Left renal cortex interstitium (tissue), 4 donors: ENCODE data around the gene DRGX. TPM values are rescaled to one million over a fixed set of nuclear protein-coding genes. Genes with fewer than 3 reads are reported as not detected.

Experiments used
- DNase-seq, 4 donors: peaks; one replicate each; pipeline ENCODE4 v3.0.0-alpha.2; 2013; ENCODE audit warnings: low read depth in 4 of 4, low spot score in 2 of 4, missing footprints in 1 of 4
- polyA plus RNA-seq, 4 donors: library from polyadenylated mRNA; unstranded; fragments of 120-200 nt; gene quantifications; one replicate each; pipeline ENCODE4 v1.2.1, GENCODE V29; 2013; ENCODE audit not compliant: insufficient read length in 4 of 4

The DRGX gene
- under 1 TPM in 1 of 4 donors, not detected in 3; 0.14 TPM for polyA plus RNA-seq

GRCh38 chr10:49395741-49396665 is at the start of gene DRGX:
TSS of gene DRGX (minus strand) at chr10:49396089. CDS start at chr10:49395440, 649 bp downstream.
- no peak for DNase-seq

DNA sequence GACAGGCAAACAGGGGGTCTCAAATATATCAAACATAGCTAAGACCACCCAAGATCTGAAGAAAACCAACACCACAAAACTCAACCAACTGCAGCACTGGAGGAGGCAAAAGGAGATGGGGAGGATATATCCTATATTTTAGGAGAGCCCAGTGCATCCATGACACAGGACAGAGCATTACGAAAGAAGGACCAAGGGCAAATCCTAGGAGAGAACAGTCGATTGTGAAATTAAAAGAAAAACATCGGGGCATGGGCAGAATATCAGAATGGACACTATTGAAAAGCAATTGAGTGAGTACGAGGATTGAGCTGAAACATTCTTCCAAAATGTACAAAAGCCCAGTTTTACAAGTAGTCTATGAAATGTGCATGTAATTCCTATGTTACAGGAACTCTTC is 48.5 kb upstream of the DRGX start:
- no peak for DNase-seq

- no peak for DNase-seq
Measured at GRCh38 chr10:49442863-49443262, 47.0 kb upstream of the DRGX start.

DNA sequence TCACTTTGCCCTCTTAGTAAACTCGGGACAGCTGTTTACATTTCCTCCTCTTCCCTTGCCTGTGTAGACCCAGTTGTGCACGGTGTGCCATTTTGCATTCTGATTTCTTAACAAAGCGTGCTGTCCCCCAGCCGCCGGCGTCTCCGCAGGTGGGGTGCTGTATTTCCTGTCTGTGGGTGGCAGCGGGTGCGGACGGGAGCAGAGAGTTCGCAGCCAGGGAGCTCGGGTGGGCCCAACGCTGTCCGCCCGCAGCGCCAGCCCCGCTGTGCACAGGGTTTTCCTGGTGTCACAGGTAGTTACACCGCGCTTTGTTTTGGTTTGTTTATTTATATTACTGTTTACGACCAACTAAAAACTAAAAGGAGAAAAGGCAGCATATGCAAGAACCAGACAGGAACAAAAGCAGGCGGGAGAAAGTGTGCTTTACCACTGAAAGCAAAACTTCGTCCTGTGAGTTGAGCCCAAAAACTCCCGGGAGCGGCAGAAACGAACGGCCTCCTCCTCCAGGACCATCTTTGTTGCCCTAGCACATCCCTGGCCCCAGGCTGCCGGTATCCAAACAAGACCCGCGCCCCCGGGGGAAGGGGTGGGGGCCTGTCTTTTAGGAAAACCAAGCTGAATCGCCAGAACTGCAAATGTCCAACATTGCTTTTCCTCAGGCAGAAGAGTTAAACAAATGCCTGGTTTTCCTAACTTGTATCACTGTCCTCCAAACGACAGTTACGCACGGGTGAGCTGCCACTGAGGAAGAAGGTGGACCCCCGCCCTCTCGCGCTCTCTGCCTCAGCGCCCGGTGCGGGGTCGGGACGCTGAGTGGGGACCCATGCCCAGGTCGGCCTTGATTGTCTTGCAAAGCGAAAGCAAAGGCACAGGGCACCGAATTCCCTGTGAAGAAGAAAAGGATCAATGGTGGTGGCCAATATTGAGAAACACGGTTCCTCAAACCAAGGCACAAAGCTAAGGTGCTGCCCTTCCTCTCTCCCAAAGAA is 45.9 kb upstream of the DRGX start:
- DNase-seq: no peak

GRCh38 chr10:49435225-49435624 is 39.3 kb upstream of the DRGX start:
- no peak for DNase-seq

- DNase-seq: no peak
Measured at GRCh38 chr10:49433069-49433468, 37.2 kb upstream of the DRGX start.

DNA sequence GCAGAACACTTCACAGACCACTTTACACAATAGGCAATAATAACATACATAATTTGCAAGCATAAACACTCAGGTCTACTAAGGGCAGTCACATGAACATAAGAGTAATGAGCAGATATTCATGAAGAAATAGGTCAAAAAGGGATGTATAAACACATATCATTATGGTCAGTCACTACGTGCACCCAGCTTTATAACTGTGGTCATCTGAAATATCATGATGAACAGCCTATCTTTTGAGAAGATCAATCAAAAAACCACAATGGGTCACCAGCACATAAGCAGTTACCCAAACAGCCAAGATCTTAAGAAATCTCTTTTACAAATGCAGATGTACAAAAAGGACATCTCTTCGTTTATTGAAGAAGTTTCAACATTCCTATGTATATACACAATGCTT is 35.5 kb upstream of the DRGX start:
- no peak for DNase-seq

- DNase-seq: no peak
Measured at GRCh38 chr10:49429458-49429857, 33.6 kb upstream of the DRGX start.

- DNase-seq: no peak
Measured at GRCh38 chr10:49426490-49427360, 30.8 kb upstream of the DRGX start.

DNA sequence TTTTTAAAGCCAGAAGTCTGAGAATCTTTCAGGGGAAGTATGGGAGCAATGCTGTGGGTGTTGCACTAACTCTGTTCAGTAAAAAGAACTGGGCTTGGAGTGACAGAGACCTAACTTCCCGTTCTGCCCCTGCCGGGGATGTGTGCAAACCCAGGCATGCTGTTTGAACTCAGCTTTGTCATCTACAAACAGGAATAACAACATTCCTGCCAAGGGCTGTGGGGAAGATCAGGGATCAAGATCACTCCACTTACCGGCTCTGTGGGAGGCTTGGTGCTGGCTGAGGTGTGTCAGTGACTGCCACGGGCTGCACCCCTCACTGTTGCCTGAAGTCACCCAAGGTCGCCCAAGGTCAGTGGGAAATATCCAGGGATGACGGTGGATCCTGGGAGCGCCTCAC is 23.1 kb upstream of the DRGX start:
- DNase-seq: no peak

GRCh38 chr10:49418328-49418727 is 22.4 kb upstream of the DRGX start:
- DNase-seq: no peak

- DNase-seq: no peak
Measured at GRCh38 chr10:49418053-49418326, 22.1 kb upstream of the DRGX start.

DNA sequence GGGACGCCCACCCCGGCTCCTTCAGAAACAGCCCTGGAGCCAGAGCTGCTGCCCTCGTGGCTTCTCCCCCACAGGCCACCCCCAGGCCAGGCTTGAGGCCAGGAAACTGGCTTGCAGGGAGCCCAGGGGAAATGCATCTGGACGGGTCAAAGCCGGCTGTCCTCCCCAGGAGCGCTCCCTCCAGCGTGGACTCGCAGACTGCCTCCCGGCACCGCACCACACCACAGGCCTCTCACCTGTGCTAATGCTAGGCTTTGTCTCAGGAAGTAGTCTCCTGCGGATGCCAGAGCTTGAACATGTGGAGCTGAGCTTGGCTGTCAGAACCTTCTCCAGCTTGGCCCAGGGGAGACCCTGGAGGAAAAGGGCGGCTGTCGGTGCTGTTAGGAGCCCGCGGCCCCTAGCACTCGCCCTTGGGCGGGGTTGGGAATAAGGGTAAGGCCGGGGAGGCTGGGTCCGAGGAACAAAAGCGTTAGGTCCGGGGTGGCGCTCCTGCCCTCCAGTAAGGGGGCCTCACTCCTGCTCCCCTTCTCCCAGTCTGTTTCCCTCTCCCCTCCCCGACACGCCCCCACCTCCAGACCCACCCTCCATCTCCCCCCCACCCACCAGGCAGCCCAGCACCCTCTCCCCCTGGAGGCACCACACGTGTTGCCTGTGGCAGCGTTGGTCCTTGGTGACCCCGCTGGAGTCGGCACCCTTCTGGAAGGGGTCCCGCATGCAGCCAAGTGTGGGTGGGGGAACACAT is 21.6 kb upstream of the DRGX start:
- DNase-seq: no peak

- no peak for DNase-seq
Measured at GRCh38 chr10:49415846-49416245, 20.0 kb upstream of the DRGX start.

DNA sequence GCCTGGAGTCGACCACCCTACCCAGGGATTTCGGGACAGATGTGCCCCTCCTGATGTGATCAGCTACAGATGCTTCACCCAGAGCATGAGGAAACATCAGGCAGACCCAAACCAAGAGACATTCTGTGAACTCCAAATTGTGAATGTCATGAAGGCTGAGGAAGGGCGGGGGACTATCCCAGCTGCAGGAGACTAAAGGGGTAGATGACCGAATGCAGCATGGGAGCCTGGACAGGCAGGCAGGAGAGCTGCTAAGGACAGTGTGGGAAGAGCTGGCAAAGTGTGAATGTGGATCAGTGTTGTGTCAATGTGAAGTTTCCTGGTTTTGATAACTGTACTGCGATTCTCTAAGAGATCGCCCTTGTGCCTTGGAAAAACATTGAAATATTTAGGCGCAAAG is 19.2 kb upstream of the DRGX start:
- no peak for DNase-seq

DNA sequence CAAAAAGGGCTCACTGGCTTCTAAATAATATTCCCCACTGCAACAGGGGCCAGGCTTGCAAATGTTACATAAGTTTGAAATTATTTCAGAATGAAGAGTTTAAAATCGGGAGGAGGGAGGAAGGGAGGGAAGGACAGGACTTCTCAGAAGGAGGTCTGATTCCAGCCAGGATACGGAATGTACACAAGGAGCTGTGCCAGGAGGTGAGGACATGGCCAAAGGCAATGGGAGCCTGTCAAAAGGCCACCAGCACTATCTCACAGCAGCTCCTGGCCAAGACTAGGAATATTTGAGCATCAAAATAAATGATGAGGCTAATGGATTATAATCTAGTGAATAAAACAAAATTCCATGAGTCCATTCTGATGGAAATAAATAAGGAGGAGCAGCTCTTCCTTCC is 18.6 kb upstream of the DRGX start:
- no peak for DNase-seq

GRCh38 chr10:49412571-49412970 is 16.7 kb upstream of the DRGX start:
- no peak for DNase-seq

- no peak for DNase-seq
Measured at GRCh38 chr10:49410365-49411074, 14.6 kb upstream of the DRGX start.

DNA sequence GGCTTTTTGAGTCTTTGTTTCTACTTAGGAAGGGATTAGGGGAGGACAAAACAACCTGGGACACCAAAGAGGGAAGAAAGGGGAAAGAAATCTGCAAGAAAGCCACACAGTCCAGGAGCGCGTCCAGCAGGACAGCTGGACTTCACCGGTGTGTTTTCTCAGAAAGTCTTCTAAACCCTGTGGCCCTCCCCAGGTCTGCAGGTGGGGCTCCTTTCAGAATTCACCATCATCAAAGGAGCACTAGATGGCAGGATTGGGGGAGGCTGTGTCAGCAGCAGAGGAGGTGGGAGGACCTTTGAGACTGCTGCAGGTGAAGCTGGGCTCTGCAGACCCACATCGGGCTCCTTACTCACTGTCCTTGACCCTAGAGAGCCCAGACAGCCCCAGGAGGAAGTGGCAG is 13.9 kb upstream of the DRGX start:
- DNase-seq: no peak
